OCI-LY7 (cell line): ENCODE results near the gene KAT6B. TPM values are rescaled to one million over a fixed set of nuclear protein-coding genes. Genes with fewer than 3 reads are reported as not detected.
A peak's percentile ranks its signal among the peaks of the same experiment; 100 is the strongest.

Experiments
- BruUV-seq: library from RNA; stranded (reverse); fragments of 400-500 nt; replicated peaks from 2 replicates; lab custom pipeline; 2021; lab: Mats Ljungman, UMichigan
- CTCF ChIA-PET: fragments of 300-600 bp; sonication (Branson Sonifier 250); formaldehyde crosslinking; loops from one replicate; lab custom pipeline; 2022; ENCODE audit warnings: antibody characterized with exemption; ENCODE audit not compliant: unreplicated experiment; lab: Charles Lee
- POLR2A ChIA-PET: fragments of 300-600 bp; sonication (Branson Sonifier 250); formaldehyde crosslinking; loops from one replicate; lab custom pipeline; 2022; ENCODE audit warnings: antibody characterized with exemption; lab: Charles Lee
- DNase-seq: peaks from one replicate; pipeline ENCODE4 v3.0.0-alpha.2; 2015; ENCODE audit warnings: low spot score
- H2AFZ ChIP-seq: fragments of 200-600 bp; sonication (generic), shearing (Covaris generic); 2 replicates; pipeline ENCODE4 v1.6.1; 2014; ENCODE audit warnings: mild to moderate bottlenecking, antibody characterized with exemption, low read length, moderate library complexity
- H3K27ac ChIP-seq: fragments of 200-600 bp; sonication (generic); 2 replicates; pipeline ENCODE4 v1.5.1; 2014; ENCODE audit warnings: mixed run types, low read depth, mild to moderate bottlenecking, moderate library complexity, low read length, inconsistent platforms; ENCODE audit not compliant: poor library complexity, severe bottlenecking
- H3K36me3 ChIP-seq: fragments of 200-600 bp; sonication (generic); 2 replicates; pipeline ENCODE4 v1.6.1; 2014; ENCODE audit warnings: mild to moderate bottlenecking, antibody characterized with exemption, low read length, moderate library complexity, mixed read lengths; ENCODE audit not compliant: insufficient read depth
- H3K4me1 ChIP-seq: fragments of 200-600 bp; sonication (generic); 2 replicates; pipeline ENCODE4 v1.5.1; 2014; ENCODE audit warnings: mild to moderate bottlenecking, low read length; ENCODE audit not compliant: insufficient read depth, poor library complexity, severe bottlenecking
- H3K4me2 ChIP-seq: fragments of 200-600 bp; sonication (generic); 2 replicates; pipeline ENCODE4 v1.6.1; 2014; ENCODE audit warnings: mild to moderate bottlenecking, low read length
- H3K4me3 ChIP-seq: fragments of 200-600 bp; sonication (generic); 2 replicates; pipeline ENCODE4 v1.5.1; 2014; ENCODE audit warnings: mild to moderate bottlenecking, low read depth, low read length; ENCODE audit not compliant: poor library complexity, severe bottlenecking
- H3K79me2 ChIP-seq: fragments of 200-600 bp; sonication (generic); 2 replicates; pipeline ENCODE4 v1.6.1; 2016; ENCODE audit warnings: low read depth, mild to moderate bottlenecking, low read length, moderate library complexity, mixed read lengths; ENCODE audit not compliant: insufficient read depth
- H3K9me2 ChIP-seq: fragments of 200-600 bp; sonication (generic); 2 replicates; pipeline ENCODE4 v1.6.1; 2016; ENCODE audit warnings: mild to moderate bottlenecking, low read length, mixed read lengths; ENCODE audit not compliant: insufficient read depth
- H3K9me3 ChIP-seq: fragments of 200-600 bp; sonication (generic); 2 replicates; pipeline ENCODE4 v1.6.1; 2014; ENCODE audit warnings: mild to moderate bottlenecking, mixed run types, low read length, mixed read lengths
- H4K20me1 ChIP-seq: fragments of 200-600 bp; sonication (generic); 2 replicates; pipeline ENCODE4 v1.6.1; 2014; ENCODE audit warnings: mild to moderate bottlenecking, antibody characterized with exemption, low read length, moderate library complexity, mixed read lengths; ENCODE audit not compliant: insufficient read depth
- CTCF ChIP-seq: fragments of 200-600 bp; sonication (generic); conservative IDR thresholded peaks from 2 replicates; pipeline ENCODE4 v1.5.1; 2014; ENCODE audit warnings: mild to moderate bottlenecking, antibody characterized with exemption, low read length, moderate library complexity, mixed read lengths
- EZH2phosphoT487 ChIP-seq: fragments of 200-600 bp; sonication (generic); IDR thresholded peaks from 2 replicates; pipeline ENCODE4 v1.6.1; 2018; ENCODE audit warnings: low read depth, borderline replicate concordance, mild to moderate bottlenecking, mixed run types, antibody characterized with exemption, low read length, moderate library complexity, mixed read lengths
- intact Hi-C: fragments of 100-400 bp; cut with micrococcal nuclease; formaldehyde crosslinking; loops from one replicate; pipeline ENCODE4 v1.10.0; 2022; ENCODE audit not compliant: unreplicated experiment
- total RNA-seq, 2 experiments: library from RNA; depleted of rRNA in 1 of 2; stranded (reverse); fragments of >200 nt in 1 of 2; shearing (Covaris generic) in 1 of 2; gene quantifications; 2 replicates each; pipeline ENCODE4 v1.2.3, GENCODE V29; 2014 to 2022

Gene KAT6B
- total RNA-seq, 2 experiments from 2014 or later = 20.8 to 40.8 TPM

- BruUV-seq = no TSS peak
- CTCF ChIA-PET = interaction anchor here (1.4 kb wide), 1 partner anchor 85 kb away, joined by 3 read pairs; no protein-coding TSS in a partner anchor
- H2AFZ ChIP-seq = peak overlapping the region; percentile 78
These were observed 2.1 kb upstream of the KAT6B start for GRCh38 chr10:74824184-74824899.

GRCh38 chr10:74824900-74825370 is 1.5 kb upstream of the KAT6B start:
- H3K27ac ChIP-seq = peak overlapping the region; percentile 70
- TF ChIP-seq EZH2phosphoT487 = no peak
- no peak for TF ChIP-seq CTCF
- BruUV-seq = no TSS peak
- DNase-seq = peak; percentile 66
- H4K20me1 ChIP-seq = no peaks in the 10 kb centered on the region
- CTCF ChIA-PET = interaction anchor here (1.4 kb wide), 1 partner anchor 86 kb away, joined by 3 read pairs; no protein-coding TSS in a partner anchor
- no peaks in the 10 kb centered on the region for H3K36me3 ChIP-seq
- intact Hi-C loops = loop anchor here (1.0 to 10.0 kb wide), 4 partner anchors 86 to 287 kb away; partner anchors contain the start of gene SAMD8
- peak overlapping the region; percentile 78 for H2AFZ ChIP-seq
- POLR2A ChIA-PET = interaction anchor here (0.6 to 1.2 kb wide), 3 partner anchors 28 to 770 kb away, joined by 3 to 5 read pairs (median 4); no protein-coding TSS in a partner anchor
- peaks cover 23% of the 10 kb centered on the region for H3K4me1 ChIP-seq
- H3K4me3 ChIP-seq = peak overlapping the region; percentile 80
- no peaks in the 10 kb centered on the region for H3K9me2 ChIP-seq
- H3K9me3 ChIP-seq = no peaks in the 10 kb centered on the region
- H3K4me2 ChIP-seq = peak overlapping the region; percentile 78
- peaks cover 22% of the 10 kb centered on the region for H3K79me2 ChIP-seq

More at GRCh38 chr10:74824184-74824899, 2.1 kb upstream of the KAT6B start:
- Histone ChIP-seq H3K27ac (peak overlapping the region; percentile 70), H3K4me1 (peaks cover 23% of the 10 kb centered on the region), H3K4me2 (peak overlapping the region; percentile 78), H3K9me2 (no peaks in the 10 kb centered on the region), H3K9me3 (no peaks in the 10 kb centered on the region), H3K4me3 (peak overlapping the region; percentile 80), H4K20me1 (no peaks in the 10 kb centered on the region), H3K36me3 (no peaks in the 10 kb centered on the region), H3K79me2 (peaks cover 22% of the 10 kb centered on the region)
- POLR2A ChIA-PET = interaction anchor here (0.6 to 1.2 kb wide), 3 partner anchors 29 to 771 kb away, joined by 3 to 5 read pairs (median 4); no protein-coding TSS in a partner anchor
- TF ChIP-seq EZH2phosphoT487 (no peak), CTCF (no peak)
- peak; percentile 18 for DNase-seq
- intact Hi-C loops = loop anchor here (1.0 to 10.0 kb wide), 3 partner anchors 85 to 240 kb away; no protein-coding TSS in a partner anchor
